ENCODE measurements around the gene CAAP1.

CAAP1 gene

GRCh38 chr9:26937816-26938371, 45.3 kb upstream of the CAAP1 start:
- H3K27me3 ChIP-seq (replicated peaks; ENCODE audit: insufficient read depth, low read length) = no peaks in the 10 kb centered on the region
- H3K9me2 ChIP-seq (replicated peaks; ENCODE audit: insufficient read depth, low read length) = no peaks in the 10 kb centered on the region
- no peak for DNase-seq
- no peak overlapping the region for H3K9ac ChIP-seq (ENCODE audit: low read length)
- H3K27ac ChIP-seq (ENCODE audit: low read length) = no peak overlapping the region
- H3K4me2 ChIP-seq (ENCODE audit: low read depth, low read length) = no peak overlapping the region
- H3F3A ChIP-seq (ENCODE audit: insufficient read depth, low read length) = no peaks in the 10 kb centered on the region
- no peaks in the 10 kb centered on the region for H3K9me3 ChIP-seq (replicated peaks; ENCODE audit: insufficient read depth, low read length)
- H3K4me1 ChIP-seq (ENCODE audit: low read length) = no peaks in the 10 kb centered on the region
- H3K4me3 ChIP-seq (ENCODE audit: low read length) = no peak overlapping the region
- no peaks in the 10 kb centered on the region for H3K36me3 ChIP-seq (replicated peaks; ENCODE audit: insufficient read depth, low read length)
- peaks cover 6% of the 10 kb centered on the region; the same call in 1 of the 2 replicates for H4K20me1 ChIP-seq (ENCODE audit: insufficient read depth, low read length)
- peaks cover 84% of the 10 kb centered on the region for H3K79me2 ChIP-seq (ENCODE audit: low read length)
- H2AFZ ChIP-seq (ENCODE audit: low read length) = no peak overlapping the region
- TF ChIP-seq EZH2phosphoT487 (IDR thresholded peaks at IDR 0.05; ENCODE audit: low read length) = no peak
- TF ChIP-seq CTCF (IDR thresholded peaks at IDR 0.05; ENCODE audit: low read length) = no peak
- TF ChIP-seq EZH2 (optimal IDR thresholded peaks at IDR 0.05; ENCODE audit: low read depth, low read length) = no peak

- Histone ChIP-seq H3K27ac (ENCODE audit: low read length) (no peak overlapping the region), H3K9me2 (replicated peaks; ENCODE audit: insufficient read depth, low read length) (no peaks in the 10 kb centered on the region), H3K4me1 (ENCODE audit: low read length) (no peaks in the 10 kb centered on the region), H3K36me3 (replicated peaks; ENCODE audit: insufficient read depth, low read length) (no peaks in the 10 kb centered on the region), H3F3A (ENCODE audit: insufficient read depth, low read length) (no peaks in the 10 kb centered on the region), H2AFZ (ENCODE audit: low read length) (no peak overlapping the region), H4K20me1 (ENCODE audit: insufficient read depth, low read length) (peaks cover 6% of the 10 kb centered on the region; the same call in 1 of the 2 replicates), H3K9ac (ENCODE audit: low read length) (no peak overlapping the region), H3K79me2 (ENCODE audit: low read length) (peaks cover 65% of the 10 kb centered on the region), H3K4me2 (ENCODE audit: low read depth, low read length) (no peak overlapping the region), H3K9me3 (replicated peaks; ENCODE audit: insufficient read depth, low read length) (no peaks in the 10 kb centered on the region), H3K27me3 (replicated peaks; ENCODE audit: insufficient read depth, low read length) (no peaks in the 10 kb centered on the region), H3K4me3 (ENCODE audit: low read length) (no peak overlapping the region)
- TF ChIP-seq EZH2phosphoT487 (IDR thresholded peaks at IDR 0.05; ENCODE audit: low read length) (no peak), CTCF (IDR thresholded peaks at IDR 0.05; ENCODE audit: low read length) (no peak), EZH2 (optimal IDR thresholded peaks at IDR 0.05; ENCODE audit: low read depth, low read length) (no peak)
- no peak for DNase-seq
Observed at GRCh38 chr9:26935847-26936246, 43.2 kb upstream of the CAAP1 start.

- Histone ChIP-seq H4K20me1 (ENCODE audit: insufficient read depth, low read length) (no peaks in the 10 kb centered on the region), H3K9me2 (replicated peaks; ENCODE audit: insufficient read depth, low read length) (no peaks in the 10 kb centered on the region), H3F3A (ENCODE audit: insufficient read depth, low read length) (no peaks in the 10 kb centered on the region), H3K4me3 (ENCODE audit: low read length) (no peak overlapping the region), H3K4me2 (ENCODE audit: low read depth, low read length) (no peak overlapping the region), H2AFZ (ENCODE audit: low read length) (no peak overlapping the region), H3K27me3 (replicated peaks; ENCODE audit: insufficient read depth, low read length) (no peaks in the 10 kb centered on the region), H3K9me3 (replicated peaks; ENCODE audit: insufficient read depth, low read length) (no peaks in the 10 kb centered on the region), H3K79me2 (ENCODE audit: low read length) (peaks cover 3% of the 10 kb centered on the region; the same call in 1 of the 2 replicates), H3K4me1 (ENCODE audit: low read length) (no peaks in the 10 kb centered on the region), H3K27ac (ENCODE audit: low read length) (no peak overlapping the region), H3K9ac (ENCODE audit: low read length) (no peak overlapping the region), H3K36me3 (replicated peaks; ENCODE audit: insufficient read depth, low read length) (no peaks in the 10 kb centered on the region)
- DNase-seq = no peak
- no peak for TF ChIP-seq EZH2 (optimal IDR thresholded peaks at IDR 0.05; ENCODE audit: low read depth, low read length)
- TF ChIP-seq EZH2phosphoT487 (IDR thresholded peaks at IDR 0.05; ENCODE audit: low read length) = no peak
- no peak for TF ChIP-seq CTCF (IDR thresholded peaks at IDR 0.05; ENCODE audit: low read length)
Observed at GRCh38 chr9:26928902-26929495, 36.4 kb upstream of the CAAP1 start.
